ENCODE data around the gene SGO2.

The SGO2 gene

GRCh38 chr2:200525882-200526651, at the start of gene SGO2:
Gene SGO2, plus strand, starts transcription at chr2:200526207. Its CDS starts 6,769 bp downstream, at chr2:200532976.
- peak; percentile 93 for DNase-seq (ENCODE audit: low read depth)

- no peak for DNase-seq (ENCODE audit: low read depth)
Observed at GRCh38 chr2:200476836-200477235, 49.2 kb upstream of the SGO2 start.

- no peak for DNase-seq (ENCODE audit: low read depth)
Observed at GRCh38 chr2:200477667-200478131, 48.3 kb upstream of the SGO2 start.

- DNase-seq (ENCODE audit: low read depth) = no peak
Observed at GRCh38 chr2:200479692-200480265, 46.2 kb upstream of the SGO2 start.

DNA sequence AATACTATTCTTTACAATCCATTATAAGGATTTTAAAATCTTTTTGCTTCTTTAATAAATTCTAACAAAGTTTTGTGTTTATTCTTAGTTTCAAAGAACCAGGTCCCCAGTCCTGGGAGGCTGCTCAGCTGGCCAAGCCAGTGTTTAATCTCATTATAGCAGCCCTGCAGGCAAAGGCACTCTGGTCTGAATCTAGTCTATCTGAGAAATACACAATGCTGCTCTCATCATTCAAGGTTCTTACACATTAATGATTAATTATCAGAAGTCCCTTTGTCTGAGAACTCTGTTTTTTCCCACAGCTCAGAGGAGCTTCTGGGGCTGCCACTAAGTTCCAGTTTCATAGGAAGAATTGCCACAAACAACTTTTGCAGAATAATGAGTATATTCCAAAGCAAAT, 43.8 kb upstream of the SGO2 start:
- DNase-seq (ENCODE audit: low read depth) = no peak

- DNase-seq (ENCODE audit: low read depth) = no peak
Observed at GRCh38 chr2:200483729-200484198, 42.2 kb upstream of the SGO2 start.

DNA sequence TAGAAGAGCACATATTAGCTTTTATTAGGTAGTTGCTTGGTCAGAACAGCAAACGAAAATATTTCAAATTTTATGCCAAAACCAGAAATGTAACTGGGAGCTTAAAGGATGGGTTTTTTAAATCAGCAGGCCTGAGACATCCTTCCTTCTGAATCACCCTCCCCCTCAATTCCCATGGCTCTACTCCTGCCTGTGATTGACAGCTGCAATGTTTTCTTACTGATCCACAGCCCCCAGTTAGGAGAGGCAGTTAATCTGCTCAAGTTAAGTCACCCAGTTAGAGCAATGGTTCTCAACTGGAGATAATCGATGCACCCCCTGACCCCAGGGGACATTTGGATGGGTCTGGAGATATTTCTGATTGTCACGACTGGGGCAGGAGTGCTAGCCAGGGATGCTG, 41.1 kb upstream of the SGO2 start:
- DNase-seq (ENCODE audit: low read depth) = no peak

DNA sequence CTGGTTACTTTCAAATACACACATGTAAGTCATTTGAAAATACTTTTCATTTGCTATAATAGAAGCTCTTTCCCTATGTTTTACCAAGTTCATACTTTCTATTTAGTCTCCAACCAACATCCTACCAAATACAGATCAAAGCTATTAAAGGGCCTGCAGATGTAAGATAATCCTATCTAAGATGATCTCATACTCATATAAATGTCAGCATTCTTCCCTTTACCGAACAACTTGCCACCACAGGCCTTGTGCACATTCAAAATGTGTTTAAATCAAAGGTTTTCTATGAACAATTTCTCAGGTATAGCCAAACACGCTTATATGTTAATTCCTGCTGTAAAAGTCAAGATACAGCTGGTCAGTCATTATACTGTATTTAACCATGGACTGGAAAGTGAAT, 39.5 kb upstream of the SGO2 start:
- no peak for DNase-seq (ENCODE audit: low read depth)

DNA sequence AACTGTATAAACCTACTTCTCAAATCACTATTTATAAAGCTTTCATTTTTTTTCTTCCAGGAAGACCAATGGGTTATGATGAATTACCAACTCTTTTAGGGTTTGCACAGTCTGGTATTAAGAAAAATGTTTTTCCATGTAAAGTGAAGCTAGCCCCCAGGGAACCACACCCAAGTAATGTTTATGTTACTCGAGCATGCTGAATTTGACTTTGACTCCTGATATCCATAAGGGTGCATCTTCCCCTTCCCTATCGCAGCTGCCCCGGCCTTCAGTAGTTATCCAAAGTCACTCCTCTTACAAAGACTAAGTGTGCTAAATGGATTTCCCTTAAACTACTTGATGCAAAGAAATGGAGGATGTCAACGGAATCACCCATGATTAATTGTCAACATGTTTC, 37.8 kb upstream of the SGO2 start:
- no peak for DNase-seq (ENCODE audit: low read depth)

GRCh38 chr2:200490001-200490400, 36.0 kb upstream of the SGO2 start:
- DNase-seq (ENCODE audit: low read depth) = no peak

DNA sequence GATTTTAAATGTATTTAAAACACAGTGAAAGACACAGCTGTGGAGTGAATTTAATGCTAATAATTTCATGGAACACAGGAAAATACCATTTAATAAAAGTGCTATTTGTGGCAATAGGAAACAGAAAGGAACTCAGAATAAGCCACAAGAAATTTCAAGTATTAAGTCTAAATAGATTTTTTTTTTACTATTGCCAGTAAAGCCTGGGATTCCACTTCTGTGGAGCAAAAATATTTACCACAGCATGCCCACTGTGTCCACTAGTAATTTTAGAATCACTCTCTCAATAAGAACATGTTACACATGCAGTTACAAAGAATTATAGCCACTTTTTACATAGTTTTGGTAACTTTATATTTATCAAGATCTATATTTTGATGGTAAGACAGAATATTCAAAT, 33.4 kb upstream of the SGO2 start:
- DNase-seq (ENCODE audit: low read depth) = no peak

GRCh38 chr2:200494048-200494447, 32.0 kb upstream of the SGO2 start:
- DNase-seq (ENCODE audit: low read depth) = no peak

DNA sequence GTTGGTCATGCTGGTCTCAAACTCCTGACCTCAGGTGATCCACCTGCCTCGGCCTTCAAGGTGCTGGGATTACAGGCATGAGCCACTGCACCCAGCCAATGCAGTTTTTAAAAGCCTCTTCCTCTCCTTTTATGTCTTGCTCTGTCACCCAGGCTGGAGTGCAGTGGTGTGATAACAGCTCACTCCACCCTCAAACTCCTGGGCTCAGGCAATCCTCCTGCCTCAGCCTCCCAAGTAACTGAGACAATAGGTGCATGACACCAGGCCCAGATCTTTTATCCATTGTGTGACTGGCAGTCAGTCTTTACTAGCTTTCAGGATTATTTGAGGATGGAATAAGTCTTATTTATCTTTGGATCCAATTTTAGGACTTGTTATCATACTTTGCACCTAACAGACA, 29.3 kb upstream of the SGO2 start:
- DNase-seq (ENCODE audit: low read depth) = no peak

GRCh38 chr2:200498402-200499162, 27.4 kb upstream of the SGO2 start:
- DNase-seq (ENCODE audit: low read depth) = no peak

DNA sequence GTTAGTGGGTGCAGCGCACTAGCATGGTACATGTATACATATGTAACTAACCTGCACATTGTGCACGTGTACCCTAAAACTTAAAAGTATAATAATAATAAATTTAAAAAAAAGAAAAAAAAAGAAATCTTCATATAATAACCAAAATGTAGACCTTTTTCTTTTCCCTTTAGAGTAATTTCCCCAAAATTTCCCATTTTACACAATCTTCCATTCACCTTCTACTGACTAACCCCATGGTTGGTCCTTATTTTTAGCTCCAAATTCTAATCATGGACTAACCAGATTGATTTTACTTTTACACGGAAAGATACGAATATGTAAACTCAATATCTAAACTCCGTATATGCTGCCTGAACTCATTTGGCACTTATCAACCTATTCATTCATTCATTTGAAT, 23.8 kb upstream of the SGO2 start:
- no peak for DNase-seq (ENCODE audit: low read depth)

- DNase-seq (ENCODE audit: low read depth) = no peak
Observed at GRCh38 chr2:200506679-200507078, 19.3 kb upstream of the SGO2 start.

DNA sequence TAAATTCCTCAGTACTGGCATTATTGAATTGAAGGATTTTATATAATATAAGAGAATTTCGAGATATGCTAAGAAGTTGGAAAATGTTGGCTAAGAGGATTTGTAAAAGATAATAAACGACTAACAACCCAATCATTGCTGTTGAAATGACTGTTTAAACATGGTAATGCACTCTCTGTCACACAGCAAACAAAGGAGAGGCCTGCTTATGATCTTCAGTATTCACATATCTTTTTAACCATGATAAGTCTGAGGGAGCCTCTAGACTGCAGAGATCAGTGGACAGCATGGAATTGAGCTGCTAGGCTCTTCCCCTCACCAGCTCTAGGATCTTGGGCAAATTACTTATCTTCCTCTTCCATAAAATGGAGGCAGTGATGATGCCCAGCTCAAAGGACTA, 18.8 kb upstream of the SGO2 start:
- DNase-seq (ENCODE audit: low read depth) = no peak

DNA sequence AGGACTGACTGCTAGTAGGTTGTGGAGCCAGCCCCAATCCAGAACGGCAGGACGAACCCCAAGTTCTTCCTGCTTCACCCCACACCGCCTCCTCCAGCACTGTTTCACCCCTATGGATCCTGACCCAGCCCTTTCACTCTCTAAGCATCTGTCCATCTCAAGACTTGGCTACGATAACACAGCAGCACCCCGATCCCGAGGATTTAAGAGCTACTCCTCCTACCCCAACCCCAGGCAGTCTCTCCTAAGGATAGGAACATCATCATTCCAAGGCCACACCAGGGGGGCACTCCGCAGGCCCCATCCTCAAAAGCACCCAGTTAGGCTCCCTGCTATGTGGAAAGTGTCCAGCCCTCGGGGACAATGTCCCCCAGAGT, 16.8 kb upstream of the SGO2 start:
- no peak for DNase-seq (ENCODE audit: low read depth)

DNA sequence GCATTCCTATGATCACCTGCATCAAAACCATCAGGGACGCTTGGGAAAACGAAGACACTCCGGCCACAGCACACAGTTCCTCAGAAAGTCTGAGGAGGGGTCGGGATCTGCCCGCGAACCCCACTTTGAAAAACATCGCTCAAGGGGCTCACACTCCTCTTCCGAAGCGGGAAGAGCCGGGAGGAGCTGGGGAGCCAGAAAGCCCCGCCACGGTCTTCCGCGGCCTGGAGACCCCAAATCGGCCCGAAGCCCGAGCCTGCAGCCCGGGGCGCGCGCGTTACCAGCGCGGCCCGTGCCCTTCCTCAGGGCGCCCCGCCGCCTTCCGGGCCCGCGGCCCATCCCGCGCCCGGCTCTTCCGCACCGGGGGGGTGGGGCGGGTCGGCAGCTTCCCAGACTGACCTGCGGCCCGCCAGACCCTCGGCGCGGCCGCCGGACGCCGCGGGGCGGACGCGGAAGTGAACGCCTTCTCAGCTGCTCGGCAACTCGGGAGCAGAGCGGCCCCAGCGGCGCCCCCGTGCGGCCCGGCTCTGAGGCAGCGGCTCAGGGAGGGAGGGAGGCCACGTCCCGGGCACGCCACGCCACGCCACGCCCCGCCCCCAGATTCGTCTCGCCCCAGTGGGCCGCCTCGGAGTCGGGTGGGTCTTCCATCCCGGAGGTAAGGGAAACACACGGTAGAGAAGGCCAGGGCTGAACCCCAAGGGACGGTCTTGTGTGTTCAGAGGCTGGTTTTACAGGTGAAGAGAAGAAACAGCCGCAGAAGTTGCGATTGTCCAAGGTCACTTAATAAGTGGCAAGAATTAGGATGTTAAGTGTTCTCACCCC, 16.2 kb upstream of the SGO2 start, which contains the start of gene KCTD18:
KCTD18 (minus strand) TSS at position 457 of the 822 bp plus-strand sequence. CDS start 3,052 bp downstream, outside the sequence.
- peak; percentile 88 for DNase-seq (ENCODE audit: low read depth)

DNA sequence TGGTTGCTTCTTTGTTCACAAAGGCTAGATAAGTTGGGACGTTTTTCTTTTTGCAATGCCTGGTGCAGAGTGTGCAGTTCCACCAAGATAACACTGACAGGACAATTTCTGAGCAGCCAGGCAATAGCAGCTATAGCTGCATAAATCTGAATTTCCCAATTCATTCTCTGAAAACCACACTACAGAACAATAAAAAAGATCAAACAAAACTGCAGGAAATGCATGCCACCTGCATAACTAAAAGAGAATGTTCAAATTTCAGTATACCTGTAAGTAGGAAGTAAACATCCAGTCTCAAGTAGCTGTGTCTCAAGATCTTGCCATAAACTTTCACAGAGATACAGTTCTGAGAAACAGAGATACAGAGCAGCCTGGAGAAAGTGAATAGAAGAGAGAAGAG, 10.9 kb upstream of the SGO2 start:
- no peak for DNase-seq (ENCODE audit: low read depth)

- no peak for DNase-seq (ENCODE audit: low read depth)
Observed at GRCh38 chr2:200523158-200523557, 2.8 kb upstream of the SGO2 start.

- DNase-seq (ENCODE audit: low read depth) = no peak
Observed at GRCh38 chr2:200523604-200524003, 2.4 kb upstream of the SGO2 start.

Measured in stimulated activated CD8-positive, alpha-beta memory T cell treated with anti-CD3 and anti-CD28 coated beads, Interleukin-12 subunit alpha, Interleukin-12 subunit beta, amount 100 ng/mL, for 4 hours (primary cell).